Keratinocyte (primary cell): ENCODE measurements around the gene SMIM15. TPM values are rescaled to one million over a fixed set of nuclear protein-coding genes. Genes with fewer than 3 reads are reported as not detected.
A peak's percentile ranks its signal among the peaks of the same experiment; 100 is the strongest.

Experiments used
- DNase-seq: peaks from one replicate; pipeline ENCODE4 v3.0.0-alpha.2; 2011; ENCODE audit warnings: low read depth, missing footprints, low spot score
- FAIRE-seq: peaks from 2 replicates; lab custom pipeline; 2011; peaks lifted over from hg19 to GRCh38; lab: Jason Lieb, UNC
- H2AFZ ChIP-seq: 2 replicates; pipeline ENCODE4 v1.6.0; 2012; ENCODE audit warnings: low read length, control low read depth, inconsistent platforms; ENCODE audit not compliant: control insufficient read depth
- H3K27ac ChIP-seq: 2 replicates; pipeline ENCODE4 v1.5.1; 2011; ENCODE audit warnings: low read length; ENCODE audit not compliant: control insufficient read depth, insufficient read depth
- H3K27me3 ChIP-seq: 3 replicates; pipeline ENCODE4 v1.6.0; 2011; ENCODE audit warnings: low read length; ENCODE audit not compliant: control insufficient read depth, insufficient read depth; ENCODE audit errors: extremely low read depth
- H3K36me3 ChIP-seq, 2 experiments: 2 replicates in 1 of 2; 3 replicates in 1 of 2; pipeline ENCODE4 v1.5.1; 2011; ENCODE audit warnings: low read length in 2 of 2, mild to moderate bottlenecking in 1 of 2; ENCODE audit not compliant: control insufficient read depth in 2 of 2, insufficient read depth in 2 of 2; ENCODE audit errors: extremely low read depth in 1 of 2
- H3K4me1 ChIP-seq: 3 replicates; pipeline ENCODE4 v1.5.1; 2011; ENCODE audit warnings: low read length; ENCODE audit not compliant: control insufficient read depth, insufficient read depth; ENCODE audit errors: extremely low read depth
- H3K4me2 ChIP-seq: 3 replicates; pipeline ENCODE4 v1.6.0; 2011; ENCODE audit warnings: low read depth, low read length; ENCODE audit not compliant: control insufficient read depth, insufficient read depth; ENCODE audit errors: extremely low read depth
- H3K4me3 ChIP-seq, 3 experiments: fragments of 200-600 bp in 1 of 3; sonication (generic) in 1 of 3; 2 replicates in 2 of 3; 3 replicates in 1 of 3; pipeline ENCODE4 v1.5.1; 2011 to 2016; ENCODE audit warnings: low read length in 3 of 3, mild to moderate bottlenecking in 3 of 3, control low read depth in 2 of 3, inconsistent platforms in 1 of 3, low read depth in 1 of 3, mixed read lengths in 1 of 3, mixed run types in 1 of 3, moderate library complexity in 1 of 3; ENCODE audit not compliant: control insufficient read depth in 2 of 3, insufficient read depth in 2 of 3; ENCODE audit errors: extremely low read depth in 1 of 3
- H3K79me2 ChIP-seq: 2 replicates; pipeline ENCODE4 v1.6.0; 2012; ENCODE audit warnings: low read length; ENCODE audit not compliant: control insufficient read depth, insufficient read depth
- H3K9ac ChIP-seq: 3 replicates; pipeline ENCODE4 v1.6.0; 2011; ENCODE audit warnings: low read length; ENCODE audit not compliant: control insufficient read depth, insufficient read depth; ENCODE audit errors: extremely low read depth
- H3K9me1 ChIP-seq: 3 replicates; pipeline ENCODE4 v1.6.0; 2011; ENCODE audit warnings: low read length; ENCODE audit not compliant: control insufficient read depth, insufficient read depth; ENCODE audit errors: extremely low read depth
- H3K9me3 ChIP-seq: 2 replicates; pipeline ENCODE4 v1.5.1; 2012; ENCODE audit warnings: low read depth, low read length; ENCODE audit not compliant: control insufficient read depth
- H4K20me1 ChIP-seq: 3 replicates; pipeline ENCODE4 v1.6.0; 2011; ENCODE audit warnings: low read length; ENCODE audit not compliant: control insufficient read depth, insufficient read depth; ENCODE audit errors: extremely low read depth
- CTCF ChIP-seq, 3 experiments: IDR thresholded peaks in 1 of 3; conservative IDR thresholded peaks in 1 of 3; optimal IDR thresholded peaks in 1 of 3; 2 replicates in 2 of 3; 3 replicates in 1 of 3; pipeline versions ENCODE3 to v1.5.1; 2011; ENCODE audit warnings: low read length in 3 of 3, mild to moderate bottlenecking in 3 of 3, moderate library complexity in 2 of 3, control low read depth in 1 of 3, inconsistent platforms in 1 of 3; ENCODE audit not compliant: insufficient read depth in 2 of 3; ENCODE audit errors: extremely low read depth in 1 of 3
- EZH2 ChIP-seq: IDR thresholded peaks from one replicate; pipeline ENCODE4 v1.6.1; 2012; ENCODE audit warnings: inconsistent platforms, mild to moderate bottlenecking, low read length, moderate library complexity
- dilution Hi-C: fragments of 300-500 bp; cut with MboI; formaldehyde crosslinking; loops from one replicate; pipeline ENCODE4 v1.7.0; 2020; ENCODE audit warnings: low sequenced_read_pairs; ENCODE audit not compliant: extremely low pct_ligation_motif_present
- polyA plus RNA-seq, 5 experiments: library from polyadenylated mRNA; depleted of rRNA in 3 of 5; stranded (reverse) in 3 of 5; stranded (forward) in 1 of 5; unstranded in 1 of 5; fragments of >200 nt; gene quantifications; 1 replicate in 1 of 5; 2 replicates in 3 of 5; 3 replicates in 1 of 5; pipeline versions ENCODE4 v1.2.1 to v1.2.3, GENCODE V29; 2011 to 2012; ENCODE audit warnings: missing spikeins in 2 of 5, low read depth in 1 of 5, low replicate concordance in 1 of 5

The SMIM15 gene
- polyA plus RNA-seq, 1 donor (not counting 4 experiments of a cell fraction or from before 2014, with no cell fraction given): 60.1 TPM

- peak overlapping the region; percentile 60 for H2AFZ ChIP-seq
- H3K4me1 ChIP-seq: peaks cover 16% of the 10 kb centered on the region
- H3K4me2 ChIP-seq: peak overlapping the region; percentile 80
- no peaks in the 10 kb centered on the region for H3K9me1 ChIP-seq
- no peak for DNase-seq
- H3K9me3 ChIP-seq: no peaks in the 10 kb centered on the region
- no peaks in the 10 kb centered on the region for H3K27me3 ChIP-seq
- peak overlapping the region; percentile 81 to 95 (median 86) for H3K4me3 ChIP-seq
- peak overlapping the region; percentile 91 for H3K9ac ChIP-seq
- peaks cover 42% of the 10 kb centered on the region for H3K79me2 ChIP-seq
- dilution Hi-C loops: no loop called here
- no peaks in the 10 kb centered on the region for H4K20me1 ChIP-seq
- peaks cover 5 to 13% of the 10 kb centered on the region in 2 experiments for H3K36me3 ChIP-seq
- peak overlapping the region; percentile 93 for H3K27ac ChIP-seq
- no peak for TF ChIP-seq EZH2
- no peak for TF ChIP-seq CTCF (optimal IDR thresholded peaks at IDR 0.05 in 1 of 3, IDR thresholded peaks at IDR 0.05 in 1 of 3, conservative IDR thresholded peaks at IDR 0.05 in 1 of 3; ENCODE audit: extremely low read depth in 1 of 3, insufficient read depth in 2 of 3, low read length in 3 of 3)
- peak; percentile 51 for FAIRE-seq
Observed at GRCh38 chr5:61162832-61163567, 732 bp upstream of the SMIM15 start.

DNA sequence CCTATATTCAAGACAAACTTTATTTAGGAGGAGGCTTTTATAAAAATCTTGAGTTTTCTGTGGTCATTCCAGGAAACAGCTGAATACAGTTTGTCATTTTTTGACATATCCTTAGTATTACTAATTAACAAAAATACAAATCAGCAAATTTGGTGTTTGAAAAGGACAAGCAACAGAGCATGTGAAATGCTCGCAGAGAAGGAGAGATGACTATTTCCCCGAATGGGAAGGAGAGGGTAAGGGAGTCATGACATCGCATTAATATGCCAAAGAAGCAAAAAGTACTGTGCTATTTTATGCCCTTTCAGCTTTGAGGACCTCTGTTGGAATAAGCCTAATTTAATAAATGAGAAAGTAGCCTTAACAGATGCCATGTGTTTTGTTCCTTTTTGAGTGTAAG lies 1.8 kb downstream of the SMIM15 start:
- no peak for DNase-seq
- Histone ChIP-seq H3K9ac (no peak overlapping the region), H3K27ac (peak overlapping the region; percentile 3)

More for the DNA sequence above, 1.8 kb downstream of the SMIM15 start:
- no peaks in the 10 kb centered on the region for H4K20me1 ChIP-seq
- H3K4me3 ChIP-seq: peak overlapping the region in 1 of 3 experiments; percentile 95
- H3K79me2 ChIP-seq: peaks cover 46% of the 10 kb centered on the region
- FAIRE-seq: no peak
- TF ChIP-seq EZH2 (no peak), CTCF (optimal IDR thresholded peaks at IDR 0.05 in 1 of 3, IDR thresholded peaks at IDR 0.05 in 1 of 3, conservative IDR thresholded peaks at IDR 0.05 in 1 of 3; ENCODE audit: extremely low read depth in 1 of 3, insufficient read depth in 2 of 3, low read length in 3 of 3) (no peak)
- H3K36me3 ChIP-seq: peaks cover 5 to 13% of the 10 kb centered on the region in 2 experiments
- no peaks in the 10 kb centered on the region for H3K27me3 ChIP-seq
- H3K4me2 ChIP-seq: peak overlapping the region; percentile 69
- H3K9me3 ChIP-seq: no peaks in the 10 kb centered on the region
- no peaks in the 10 kb centered on the region for H3K9me1 ChIP-seq
- H3K4me1 ChIP-seq: peaks cover 16% of the 10 kb centered on the region
- H2AFZ ChIP-seq: no peak overlapping the region
- dilution Hi-C loops: no loop called here
